Vagina (tissue), 2 donors: ENCODE measurements around the gene USH2A. TPM values are rescaled to one million over a fixed set of nuclear protein-coding genes. Genes with fewer than 3 reads are reported as not detected.

Experiments used
- DNase-seq, 2 donors: peaks; one replicate each; pipeline ENCODE4 v3.0.0-alpha.2; 2017; ENCODE audit errors: extremely low spot score in 2 of 2
- H3K27ac ChIP-seq: fragments of 200-600 bp; sonication (generic); one replicate; pipeline ENCODE4 v1.5.1; 2019
- H3K27me3 ChIP-seq: fragments of 200-600 bp; sonication (generic); one replicate; pipeline ENCODE4 v1.5.1; 2019
- H3K36me3 ChIP-seq, 2 donors: fragments of 200-600 bp; sonication (generic); one replicate each; pipeline ENCODE4 v1.5.1; 2017 to 2019
- H3K4me1 ChIP-seq: fragments of 200-600 bp; sonication (generic); one replicate; pipeline ENCODE4 v1.5.1; 2019
- H3K4me3 ChIP-seq, 2 donors: fragments of 200-600 bp; sonication (generic); 1 replicate in 1 of 2; 2 replicates in 1 of 2; pipeline ENCODE4 v1.5.1; 2016 to 2019
- H3K9me3 ChIP-seq: fragments of 200-600 bp; sonication (generic); one replicate; pipeline ENCODE4 v1.5.1; 2019
- POLR2A ChIP-seq, 2 donors: fragments of 450-650 bp; IDR thresholded peaks; one replicate each; pipeline ENCODE4 v1.6.1; 2017; ENCODE audit warnings: antibody characterized with exemption in 2 of 2, mild to moderate bottlenecking in 2 of 2, moderate library complexity in 2 of 2
- POLR2AphosphoS5 ChIP-seq, 2 donors: sonication (generic); formaldehyde crosslinking; IDR thresholded peaks; one replicate each; pipeline ENCODE4 v1.9.0; 2017; ENCODE audit warnings: antibody characterized with exemption in 2 of 2, mild to moderate bottlenecking in 2 of 2, low read depth in 1 of 2; ENCODE audit not compliant: insufficient read depth in 1 of 2
- intact Hi-C: fragments of 100-400 bp; cut with DNase I; formaldehyde crosslinking; loops from one replicate; pipeline ENCODE4 v1.15.1; 2023
- small RNA-seq: library from RNA; depleted of rRNA; stranded (forward); fragments of <200 nt; gene quantifications from one replicate; pipeline ENCODE3, GENCODE V24; 2016
- total RNA-seq: library from RNA; depleted of rRNA; stranded (reverse); fragments of >200 nt; gene quantifications from one replicate; pipeline ENCODE4 v1.2.3, GENCODE V29; 2016
- TF ChIP-seq, protein P1 (sequence below), 3 experiments: fragments of 450-650 bp in 2 of 3; fragments of 200-600 bp in 1 of 3; sonication (generic) in 1 of 3; IDR thresholded peaks; one replicate each; pipeline ENCODE4 v1.5.1; 2017 to 2019; ENCODE audit warnings: antibody characterized with exemption in 3 of 3, mild to moderate bottlenecking in 2 of 3, moderate library complexity in 2 of 3

The USH2A gene
- total RNA-seq, 1 donor from 2014 or later = under 0.01 TPM

DNA sequence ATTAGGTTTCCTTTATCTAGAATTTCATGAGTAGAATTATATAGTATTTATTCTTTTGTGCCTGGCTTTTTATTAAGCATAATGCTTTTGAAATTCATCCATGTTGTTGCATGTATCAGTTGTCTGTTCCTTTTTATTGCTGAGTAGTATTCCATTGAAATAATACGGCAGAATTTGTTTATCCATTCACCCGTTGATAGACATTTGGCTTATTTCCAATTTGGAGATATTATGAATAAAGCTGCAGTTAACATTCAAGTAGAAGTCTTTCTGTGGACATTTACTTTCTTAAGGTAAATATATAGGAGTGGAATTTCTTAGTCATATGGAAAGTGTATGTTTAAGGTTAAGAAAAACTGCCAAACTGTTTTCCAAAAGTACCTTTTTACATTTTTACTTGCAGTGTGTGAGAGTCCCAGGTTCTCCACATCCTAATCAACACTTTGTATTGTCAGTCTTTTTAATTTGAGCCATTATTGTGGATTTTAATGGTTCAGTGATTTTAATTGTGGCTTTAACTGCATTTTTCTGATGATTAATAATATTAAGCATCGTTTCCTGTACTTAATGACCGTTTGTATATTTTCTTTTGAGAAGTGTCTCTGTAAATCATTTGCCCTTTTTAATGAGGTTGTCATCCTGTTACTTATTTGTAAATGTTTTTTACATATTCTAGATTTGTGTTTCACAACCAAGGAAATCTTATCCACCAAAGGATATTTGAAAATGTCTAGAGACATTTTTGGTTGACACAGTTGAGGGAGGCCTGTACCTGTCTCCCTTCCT is 833.4 kb downstream of the USH2A start:
- Histone ChIP-seq H3K4me1 (peaks cover 11% of the 10 kb centered on the region), H3K27ac (no peak overlapping the region), H3K4me3 (no peak overlapping the region), H3K9me3 (no peaks in the 10 kb centered on the region), H3K36me3 (peaks cover 0 to 26% of the 10 kb centered on the region in 2 donors), H3K27me3 (no peaks in the 10 kb centered on the region)
- DNase-seq = no peak
- TF ChIP-seq, protein P1, sequence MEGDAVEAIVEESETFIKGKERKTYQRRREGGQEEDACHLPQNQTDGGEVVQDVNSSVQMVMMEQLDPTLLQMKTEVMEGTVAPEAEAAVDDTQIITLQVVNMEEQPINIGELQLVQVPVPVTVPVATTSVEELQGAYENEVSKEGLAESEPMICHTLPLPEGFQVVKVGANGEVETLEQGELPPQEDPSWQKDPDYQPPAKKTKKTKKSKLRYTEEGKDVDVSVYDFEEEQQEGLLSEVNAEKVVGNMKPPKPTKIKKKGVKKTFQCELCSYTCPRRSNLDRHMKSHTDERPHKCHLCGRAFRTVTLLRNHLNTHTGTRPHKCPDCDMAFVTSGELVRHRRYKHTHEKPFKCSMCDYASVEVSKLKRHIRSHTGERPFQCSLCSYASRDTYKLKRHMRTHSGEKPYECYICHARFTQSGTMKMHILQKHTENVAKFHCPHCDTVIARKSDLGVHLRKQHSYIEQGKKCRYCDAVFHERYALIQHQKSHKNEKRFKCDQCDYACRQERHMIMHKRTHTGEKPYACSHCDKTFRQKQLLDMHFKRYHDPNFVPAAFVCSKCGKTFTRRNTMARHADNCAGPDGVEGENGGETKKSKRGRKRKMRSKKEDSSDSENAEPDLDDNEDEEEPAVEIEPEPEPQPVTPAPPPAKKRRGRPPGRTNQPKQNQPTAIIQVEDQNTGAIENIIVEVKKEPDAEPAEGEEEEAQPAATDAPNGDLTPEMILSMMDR (IDR thresholded peaks at IDR 0.05) = no peak
- TF ChIP-seq POLR2A (IDR thresholded peaks at IDR 0.05) (no peak), POLR2AphosphoS5 (IDR thresholded peaks at IDR 0.05; ENCODE audit: insufficient read depth in 1 of 2, low read depth in 1 of 2) (no peak)
- intact Hi-C loops = no loop called here

DNA sequence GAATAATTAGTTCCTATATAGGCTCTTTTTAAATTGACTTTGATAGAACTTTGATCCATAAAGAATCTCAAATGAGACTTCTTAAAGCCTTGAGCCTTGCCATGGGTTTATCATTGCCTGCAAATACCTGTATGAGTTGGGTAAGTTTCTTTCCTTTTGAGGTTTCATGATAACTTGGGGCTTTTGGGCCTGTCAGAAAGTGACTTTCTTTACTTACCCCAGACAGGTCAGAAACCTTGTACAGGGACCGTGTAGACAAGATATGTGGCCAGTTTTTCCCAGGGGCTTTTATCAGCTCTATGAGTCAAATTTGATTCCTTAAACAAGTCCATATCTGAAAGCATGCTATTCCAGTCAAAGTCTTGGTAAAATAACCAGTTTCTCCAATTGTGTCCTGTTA is 838.9 kb downstream of the USH2A start:
- H3K27ac ChIP-seq = no peak overlapping the region
- H3K4me1 ChIP-seq = no peaks in the 10 kb centered on the region
- no peak for DNase-seq
- H3K36me3 ChIP-seq = peaks cover 0 to 50% of the 10 kb centered on the region in 2 donors
- H3K27me3 ChIP-seq = no peaks in the 10 kb centered on the region
- intact Hi-C loops = no loop called here
- H3K4me3 ChIP-seq = no peak overlapping the region
- H3K9me3 ChIP-seq = no peaks in the 10 kb centered on the region
- TF ChIP-seq POLR2AphosphoS5 (IDR thresholded peaks at IDR 0.05; ENCODE audit: insufficient read depth in 1 of 2, low read depth in 1 of 2) (no peak), POLR2A (IDR thresholded peaks at IDR 0.05) (no peak)
- TF ChIP-seq, protein P1 (IDR thresholded peaks at IDR 0.05) = no peak

- H3K27me3 ChIP-seq = no peaks in the 10 kb centered on the region
- peak overlapping the region; percentile 42 for H3K27ac ChIP-seq
- intact Hi-C loops = no loop called here
- H3K9me3 ChIP-seq = no peaks in the 10 kb centered on the region
- H3K4me1 ChIP-seq = no peaks in the 10 kb centered on the region
- no peak for DNase-seq
- peak in 1 of 2 donors; percentile 64 for TF ChIP-seq POLR2AphosphoS5 (IDR thresholded peaks at IDR 0.05; ENCODE audit: insufficient read depth in 1 of 2, low read depth in 1 of 2)
- TF ChIP-seq, protein P1 (IDR thresholded peaks at IDR 0.05) = no peak
- TF ChIP-seq POLR2A (IDR thresholded peaks at IDR 0.05) = no peak
- peaks cover 0 to 46% of the 10 kb centered on the region in 2 donors for H3K36me3 ChIP-seq
- H3K4me3 ChIP-seq = no peak overlapping the region
Observed at GRCh38 chr1:215583185-215583749, 840.0 kb downstream of the USH2A start.

DNA sequence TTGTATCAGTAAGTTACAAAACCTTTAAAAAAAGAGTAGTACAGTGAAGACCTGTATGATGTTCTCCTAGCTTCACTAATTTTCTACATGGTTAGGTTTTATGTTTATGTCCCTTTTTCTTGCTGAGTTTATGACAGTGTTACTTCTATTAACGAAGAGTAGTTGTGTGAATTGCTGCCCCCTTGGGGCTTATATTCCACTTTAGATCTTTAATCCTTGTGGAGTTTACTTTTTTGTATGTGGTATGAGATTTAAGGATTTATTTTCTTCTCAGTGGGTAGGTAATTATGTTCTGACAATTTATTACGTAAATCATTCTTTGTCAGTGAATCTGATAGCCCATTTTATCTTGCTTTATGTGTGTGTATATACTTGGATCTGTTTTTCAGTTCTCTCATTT is 841.4 kb downstream of the USH2A start:
- Histone ChIP-seq H3K27ac (no peak overlapping the region), H3K4me3 (no peak overlapping the region)

More for the DNA sequence above, 841.4 kb downstream of the USH2A start:
- TF ChIP-seq POLR2AphosphoS5 (IDR thresholded peaks at IDR 0.05; ENCODE audit: insufficient read depth in 1 of 2, low read depth in 1 of 2) = no peak
- no peak for TF ChIP-seq POLR2A (IDR thresholded peaks at IDR 0.05)
- TF ChIP-seq, protein P1 (IDR thresholded peaks at IDR 0.05) = no peak
- DNase-seq = no peak
- Histone ChIP-seq H3K9me3 (no peaks in the 10 kb centered on the region), H3K36me3 (peaks cover 0 to 50% of the 10 kb centered on the region in 2 donors), H3K27me3 (no peaks in the 10 kb centered on the region), H3K4me1 (no peaks in the 10 kb centered on the region)
- intact Hi-C loops = no loop called here

Small RNAs within 50 kb of the gene (small RNA-seq; reads per million reads assigned to genes)
- gene MRPS18BP1 = not detected
- gene RF00108 = not detected
